T-cell (primary cell): ENCODE results near the gene PDE4B. TPM values are rescaled to one million over a fixed set of nuclear protein-coding genes. Genes with fewer than 3 reads are reported as not detected.

Experiments used
- ATAC-seq, 4 experiments: fragments of 200-7000 bp in 3 of 4; fragments of 150-1000 bp in 1 of 4; cut with Tn5 transposase; replicated peaks in 1 of 4; 1 replicate in 3 of 4; 2 replicates in 1 of 4; pipeline ENCODE4 v1.10.0; 2021; ENCODE audit warnings: moderate library complexity in 3 of 4, mild to moderate bottlenecking in 2 of 4, moderate number of reproducible peaks in 1 of 4
- CTCF ChIA-PET, 2 donors: fragments of 300-600 bp; sonication (Branson Sonifier 250); formaldehyde crosslinking; loops; one replicate each; lab custom pipeline; 2022; ENCODE audit warnings: antibody characterized with exemption in 2 of 2; lab: Charles Lee
- POLR2A ChIA-PET, 2 donors: fragments of 300-600 bp; sonication (Branson Sonifier 250); formaldehyde crosslinking; loops; one replicate each; lab custom pipeline; 2022; ENCODE audit warnings: antibody characterized with exemption in 2 of 2; lab: Charles Lee
- DNase-seq, 35 experiments: peaks; one replicate each; pipeline versions ENCODE4 v3.0.0 to v3.0.0-alpha.2; 2013 to 2023
- H3K27ac ChIP-seq: one replicate; pipeline ENCODE4 v1.5.1; 2013; ENCODE audit warnings: low read length
- H3K27me3 ChIP-seq, 2 experiments: replicated peaks in 1 of 2; 1 replicate in 1 of 2; 2 replicates in 1 of 2; pipeline versions ENCODE4 v1.6.1 to v1.7.0; 2013; ENCODE audit warnings: low read length in 1 of 2, mixed read lengths in 1 of 2; ENCODE audit not compliant: control insufficient read depth in 2 of 2, insufficient read depth in 2 of 2; ENCODE audit errors: extremely low read depth in 1 of 2
- H3K36me3 ChIP-seq, 2 donors: 1 replicate in 1 of 2; 2 replicates in 1 of 2; pipeline versions ENCODE4 v1.6.1 to v1.7.0; 2013; ENCODE audit warnings: low read length in 1 of 2; ENCODE audit not compliant: control insufficient read depth in 2 of 2, insufficient read depth in 1 of 2; ENCODE audit errors: extremely low read depth in 1 of 2
- H3K4me1 ChIP-seq, 2 experiments: 1 replicate in 1 of 2; 2 replicates in 1 of 2; pipeline versions ENCODE4 v1.6.1 to v1.7.0; 2013; ENCODE audit warnings: low read length in 2 of 2, mixed read lengths in 1 of 2; ENCODE audit not compliant: insufficient read depth in 2 of 2, control insufficient read depth in 1 of 2; ENCODE audit errors: extremely low read depth in 1 of 2
- H3K4me3 ChIP-seq, 2 donors: 1 replicate in 1 of 2; 2 replicates in 1 of 2; pipeline versions ENCODE4 v1.5.1 to v1.7.0; 2013; ENCODE audit warnings: mild to moderate bottlenecking in 2 of 2, low read length in 1 of 2, moderate library complexity in 1 of 2; ENCODE audit not compliant: control insufficient read depth in 1 of 2; ENCODE audit errors: extremely low read depth in 1 of 2
- H3K9me3 ChIP-seq: 2 replicates; pipeline ENCODE4 v1.7.0; 2013
- H3K27ac Mint-ChIP-seq, 2 donors: one replicate each; pipeline ENCODE4 v1.8.0; 2020 to 2021; ENCODE audit warnings: mild to moderate bottlenecking in 2 of 2, mixed read lengths in 2 of 2
- H3K27me3 Mint-ChIP-seq, 2 donors: one replicate each; pipeline ENCODE4 v1.8.0; 2021 to 2022; ENCODE audit warnings: mixed read lengths in 2 of 2
- H3K36me3 Mint-ChIP-seq: one replicate; pipeline ENCODE4 v1.8.0; 2021; ENCODE audit warnings: mixed read lengths
- H3K4me1 Mint-ChIP-seq, 3 donors: one replicate each; pipeline ENCODE4 v1.8.0; 2020 to 2022; ENCODE audit warnings: mixed read lengths in 3 of 3, mild to moderate bottlenecking in 1 of 3
- H3K4me3 Mint-ChIP-seq, 3 donors: one replicate each; pipeline ENCODE4 v1.8.0; 2020 to 2022; ENCODE audit warnings: mild to moderate bottlenecking in 3 of 3, mixed read lengths in 3 of 3, moderate library complexity in 3 of 3
- H3K9me3 Mint-ChIP-seq, 3 donors: one replicate each; pipeline ENCODE4 v1.8.0; 2020 to 2022; ENCODE audit warnings: mixed read lengths in 3 of 3
- whole genome bisulfite sequencing: methylation state at CpG from one replicate; pipeline ENCODE4 v1.1.5; 2013; ENCODE audit warnings: missing lambda C conversion rate; ENCODE audit not compliant: insufficient coverage; 5-methylcytosine and 5-hydroxymethylcytosine counted together
- total RNA-seq, 35 experiments: library from RNA in 6 of 35; stranded (reverse) in 6 of 35; fragments of 120-200 nt in 1 of 35; gene quantifications; one replicate each; pipeline versions ENCODE4 v1.2.1 to v1.2.4 and lab custom pipeline; 2013 to 2026

The PDE4B gene
- total RNA-seq, 5 donors from 2014 or later (not counting 1 experiment from before 2014, with no cell fraction given), result 46.3 to 103 (median 54.1) TPM

- Mint-ChIP-seq H3K27ac (peak overlapping the region in 1 of 2 donors; percentile 49), H3K4me3 (no peak overlapping the region), H3K36me3 (no peaks in the 10 kb centered on the region), H3K9me3 (no peaks in the 10 kb centered on the region), H3K27me3 (no peaks in the 10 kb centered on the region), H3K4me1 (peaks cover 44 to 67% (median 62%) of the 10 kb centered on the region in 3 donors)
- POLR2A ChIA-PET, result interaction anchor here in 1 of 2 donors (0.8 kb wide), 1 partner anchor 79 kb away, joined by 3 read pairs; no protein-coding TSS in a partner anchor
- CTCF ChIA-PET, result interaction anchor here in 1 of 2 donors (0.6 kb wide), 1 partner anchor 971 kb away, joined by 6 read pairs; no protein-coding TSS in a partner anchor
- no peak for ATAC-seq
- H3K4me1 ChIP-seq, result peaks cover 19 to 20% of the 10 kb centered on the region in 2 experiments
- WGBS, result 60% methylated on average over 1 of the region's 2 CpGs
- no peak overlapping the region for H3K4me3 ChIP-seq
- no peaks in the 10 kb centered on the region for H3K9me3 ChIP-seq
- H3K27me3 ChIP-seq, result no peaks in the 10 kb centered on the region
- DNase-seq, result peak in 2 of 35 experiments; percentile 11 to 35
- no peaks in the 10 kb centered on the region for H3K36me3 ChIP-seq
- no peak overlapping the region for H3K27ac ChIP-seq
Observed at GRCh38 chr1:66288048-66288447, 495.4 kb downstream of the PDE4B start.

DNA sequence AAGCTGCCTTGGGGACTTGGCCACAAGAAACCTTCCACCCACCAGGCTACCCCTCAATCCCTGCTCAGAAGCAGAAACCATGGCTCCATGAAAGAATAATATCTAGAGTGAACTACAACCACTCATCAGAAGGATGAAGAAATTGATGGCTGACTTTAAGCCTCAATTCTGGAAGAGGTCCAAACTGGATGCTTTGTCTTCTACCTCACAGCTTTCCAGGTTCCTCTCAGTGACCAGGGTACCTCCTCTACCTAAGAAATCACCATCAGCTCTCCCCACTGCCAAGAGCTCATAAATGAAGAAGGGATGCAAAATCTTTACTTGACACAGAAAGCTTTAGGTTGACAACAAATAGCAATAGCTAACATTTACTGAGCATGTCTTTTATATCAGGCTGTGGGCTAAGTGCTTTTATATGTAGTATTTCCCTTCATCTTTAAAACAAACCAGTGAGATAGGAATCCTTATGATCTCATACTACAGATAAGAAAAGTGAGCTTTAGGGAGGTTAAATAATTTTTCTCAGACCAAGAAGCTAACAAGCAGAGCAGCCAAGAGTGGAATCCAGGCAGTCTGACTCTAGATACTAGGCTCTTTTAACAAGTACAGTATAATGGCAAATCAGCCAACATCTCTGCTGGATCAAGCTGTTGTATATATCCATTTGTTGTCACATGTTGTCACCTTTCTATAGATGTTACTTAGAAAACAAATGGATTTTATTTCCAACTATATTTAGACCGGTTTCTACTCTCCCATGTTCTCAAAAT, 498.3 kb downstream of the PDE4B start:
- no CpG with 5 or more reads among the region's 1 CpG for WGBS

DNA sequence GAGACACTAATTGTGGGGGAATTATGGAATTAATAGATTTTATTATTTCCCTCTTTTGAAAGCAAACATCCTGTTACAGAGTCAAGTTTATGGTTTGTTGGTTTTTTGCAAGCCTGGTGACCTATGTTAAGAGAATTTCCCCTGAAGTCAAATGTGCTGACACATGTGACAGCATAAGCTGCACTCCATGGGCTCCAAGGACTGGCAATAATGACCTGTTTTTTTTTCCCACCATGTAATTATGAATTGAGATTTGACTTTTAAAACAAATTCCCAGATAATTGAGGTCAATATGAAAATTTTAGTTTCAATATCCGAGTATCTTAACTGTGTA, 498.8 kb downstream of the PDE4B start:
- H3K9me3 ChIP-seq, result no peaks in the 10 kb centered on the region
- no peaks in the 10 kb centered on the region for H3K27me3 ChIP-seq
- Mint-ChIP-seq H3K27ac (no peak overlapping the region), H3K36me3 (no peaks in the 10 kb centered on the region), H3K27me3 (no peaks in the 10 kb centered on the region), H3K4me3 (no peak overlapping the region), H3K9me3 (no peaks in the 10 kb centered on the region), H3K4me1 (peaks cover 9 to 48% (median 41%) of the 10 kb centered on the region in 3 donors)
- no peaks in the 10 kb centered on the region for H3K36me3 ChIP-seq
- H3K4me1 ChIP-seq, result peaks cover 4 to 9% of the 10 kb centered on the region in 2 experiments
- ATAC-seq (no peak), DNase-seq (no peak)
- POLR2A ChIA-PET, result interaction anchor here in 1 of 2 donors (0.5 kb wide), 1 partner anchor 12 kb away, joined by 6 read pairs; no protein-coding TSS in a partner anchor
- CTCF ChIA-PET, result interaction anchor here in 1 of 2 donors (0.5 to 1.3 kb wide), 2 partner anchors 113 to 155 kb away, joined by 3 to 5 read pairs; no protein-coding TSS in a partner anchor
- H3K27ac ChIP-seq, result no peak overlapping the region
- H3K4me3 ChIP-seq, result no peak overlapping the region
- WGBS, result no CpG with 5 or more reads among the region's 1 CpG

More for the DNA sequence above, 498.3 kb downstream of the PDE4B start:
- Histone ChIP-seq H3K27me3 (no peaks in the 10 kb centered on the region), H3K36me3 (no peaks in the 10 kb centered on the region), H3K9me3 (no peaks in the 10 kb centered on the region), H3K4me1 (peaks cover 4 to 14% of the 10 kb centered on the region in 2 experiments), H3K27ac (no peak overlapping the region), H3K4me3 (no peak overlapping the region)
- DNase-seq, result no peak
- Mint-ChIP-seq H3K9me3 (no peaks in the 10 kb centered on the region), H3K27ac (peak overlapping the region in 1 of 2 donors; percentile 1), H3K36me3 (no peaks in the 10 kb centered on the region), H3K4me1 (peaks cover 15 to 51% (median 46%) of the 10 kb centered on the region in 3 donors), H3K27me3 (no peaks in the 10 kb centered on the region), H3K4me3 (no peak overlapping the region)
- CTCF ChIA-PET, result interaction anchor here in 1 of 2 donors (0.5 to 1.3 kb wide), 2 partner anchors 114 to 155 kb away, joined by 3 to 5 read pairs; no protein-coding TSS in a partner anchor
- POLR2A ChIA-PET, result interaction anchor here (0.5 to 0.8 kb wide), 2 partner anchors 11 to 41 kb away, joined by 3 to 6 read pairs; no protein-coding TSS in a partner anchor
- ATAC-seq, result no peak

DNA sequence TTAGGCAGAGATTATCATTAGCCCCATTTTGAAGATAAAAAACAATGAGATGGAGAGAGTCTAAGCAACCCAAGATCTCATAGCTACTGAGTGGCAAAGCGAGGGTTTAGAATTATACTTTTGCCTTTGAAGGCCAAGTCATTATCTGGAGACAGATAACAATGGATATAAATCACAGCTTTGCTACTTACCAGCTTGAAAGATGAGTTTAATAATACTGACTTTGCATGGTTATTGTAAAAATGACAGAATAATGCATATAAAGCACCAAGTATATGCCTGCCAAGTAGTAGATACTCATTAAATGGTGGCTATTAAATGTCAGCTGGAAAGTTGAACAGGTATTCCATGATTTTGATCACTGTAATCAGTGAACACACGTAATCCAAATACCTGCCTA, 499.6 kb downstream of the PDE4B start:
- Histone ChIP-seq H3K27ac (no peak overlapping the region), H3K4me1 (peaks cover 4 to 8% of the 10 kb centered on the region in 2 experiments), H3K9me3 (no peaks in the 10 kb centered on the region), H3K4me3 (no peak overlapping the region), H3K36me3 (no peaks in the 10 kb centered on the region), H3K27me3 (no peaks in the 10 kb centered on the region)
- DNase-seq (no peak), ATAC-seq (no peak)
- WGBS, result no CpG with 5 or more reads among the region's 2 CpGs
- POLR2A ChIA-PET, result interaction anchor here in 1 of 2 donors (1.0 kb wide), 1 partner anchor 17 kb away, joined by 3 read pairs; no protein-coding TSS in a partner anchor
- Mint-ChIP-seq H3K27ac (no peak overlapping the region), H3K36me3 (no peaks in the 10 kb centered on the region), H3K4me3 (no peak overlapping the region), H3K9me3 (no peaks in the 10 kb centered on the region), H3K4me1 (peaks cover 6 to 45% (median 37%) of the 10 kb centered on the region in 3 donors), H3K27me3 (no peaks in the 10 kb centered on the region)
- CTCF ChIA-PET, result no interaction called here

DNA sequence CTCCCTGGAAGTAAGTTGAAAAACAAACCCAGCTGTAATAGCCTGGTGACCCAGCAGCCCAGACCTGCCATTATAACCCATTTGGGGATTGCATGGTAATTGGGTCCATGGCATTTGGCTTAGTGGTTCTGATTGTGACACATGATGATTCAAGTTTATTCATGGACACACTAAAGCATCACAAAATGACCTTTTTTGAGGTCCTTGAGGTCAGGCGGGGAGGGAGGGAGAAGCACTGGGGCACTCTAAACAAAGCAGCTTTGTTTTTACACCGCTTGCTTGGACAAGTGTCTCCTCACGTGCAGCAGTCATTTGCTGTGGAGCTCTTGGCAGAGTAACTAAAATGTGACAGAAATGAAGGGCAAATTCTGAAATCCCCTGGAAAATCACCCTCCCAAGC, 500.2 kb downstream of the PDE4B start:
- ChIA-PET CTCF (no interaction called here), POLR2A (interaction anchor here in 1 of 2 donors (1.0 kb wide), 1 partner anchor 18 kb away, joined by 3 read pairs; no protein-coding TSS in a partner anchor)
- no peaks in the 10 kb centered on the region for H3K27me3 ChIP-seq
- H3K4me3 ChIP-seq, result no peak overlapping the region
- Mint-ChIP-seq H3K9me3 (no peaks in the 10 kb centered on the region), H3K36me3 (no peaks in the 10 kb centered on the region), H3K4me1 (peaks cover 6 to 44% (median 36%) of the 10 kb centered on the region in 3 donors), H3K4me3 (no peak overlapping the region), H3K27ac (no peak overlapping the region), H3K27me3 (no peaks in the 10 kb centered on the region)
- no CpG with 5 or more reads among the region's 3 CpGs for WGBS
- peaks cover 2 to 4% of the 10 kb centered on the region in 2 experiments for H3K4me1 ChIP-seq
- DNase-seq, result no peak
- no peaks in the 10 kb centered on the region for H3K9me3 ChIP-seq
- ATAC-seq, result no peak
- no peak overlapping the region for H3K27ac ChIP-seq
- no peaks in the 10 kb centered on the region for H3K36me3 ChIP-seq

GRCh38 chr1:66294707-66295370, 502.1 kb downstream of the PDE4B start:
- H3K4me1 Mint-ChIP-seq, result peaks cover 6 to 41% (median 35%) of the 10 kb centered on the region in 3 donors
- H3K27me3 Mint-ChIP-seq, result no peaks in the 10 kb centered on the region
- no peaks in the 10 kb centered on the region for H3K36me3 ChIP-seq
- H3K9me3 Mint-ChIP-seq, result no peaks in the 10 kb centered on the region
- no peak overlapping the region for H3K27ac ChIP-seq
- CTCF ChIA-PET, result interaction anchor here in 1 of 2 donors (0.6 kb wide), 1 partner anchor 31 kb away, joined by 3 read pairs; no protein-coding TSS in a partner anchor
- no peaks in the 10 kb centered on the region for H3K27me3 ChIP-seq
- H3K9me3 ChIP-seq, result no peaks in the 10 kb centered on the region
- POLR2A ChIA-PET, result no interaction called here
- peaks cover 0 to 4% of the 10 kb centered on the region in 2 experiments for H3K4me1 ChIP-seq
- DNase-seq, result no peak
- peak overlapping the region in 1 of 2 donors; percentile 73 for H3K27ac Mint-ChIP-seq
- peak in 2 of 4 experiments; percentile 65 to 80 for ATAC-seq
- WGBS, result no CpG with 5 or more reads among the region's 2 CpGs
- H3K4me3 ChIP-seq, result no peak overlapping the region
- H3K36me3 Mint-ChIP-seq, result no peaks in the 10 kb centered on the region
- H3K4me3 Mint-ChIP-seq, result no peak overlapping the region
